Cardiac fibroblast (primary cell): ENCODE measurements around the gene KIN.
"Not testable (repeated sequence)": the region's sequence is repeated elsewhere in the genome, so short reads cannot be mapped to it uniquely, and the experiment has no call there.

Source experiments
- DNase-seq, 2 donors: peaks; one replicate each; pipeline versions ENCODE4 v3.0.0 to v3.0.0-alpha.2; 2010; ENCODE audit warnings: low read depth in 2 of 2
- H3K4me3 ChIP-seq, 2 donors: replicated peaks in 1 of 2; 1 replicate in 1 of 2; 2 replicates in 1 of 2; pipeline ENCODE4 v1.5.1; 2011; ENCODE audit warnings: low read depth in 2 of 2, low read length in 2 of 2, mild to moderate bottlenecking in 2 of 2, moderate library complexity in 1 of 2
- TF ChIP-seq, protein P1 (sequence below): IDR thresholded peaks from one replicate; pipeline ENCODE4 v1.5.1; 2011; ENCODE audit warnings: low read depth, mild to moderate bottlenecking, low read length, inconsistent platforms

Gene KIN

DNA sequence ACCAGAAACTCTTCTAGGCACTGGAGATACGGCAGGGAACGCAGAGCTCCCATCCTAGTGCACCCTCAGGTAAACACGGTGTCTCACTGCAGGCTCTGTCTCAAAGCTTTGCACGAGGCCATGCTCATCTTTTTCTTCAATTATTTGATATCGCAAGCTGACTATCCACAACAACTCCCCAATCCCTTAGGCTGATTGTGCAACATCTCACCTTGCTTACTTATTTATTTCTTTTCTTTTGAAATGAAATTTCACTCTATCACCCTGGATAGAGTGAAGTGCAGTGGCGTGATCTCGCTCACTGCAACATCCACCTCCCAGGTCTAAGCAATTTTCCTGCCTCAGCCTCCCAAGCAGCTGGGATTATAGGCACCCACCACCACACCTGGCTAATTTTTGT lies 72.3 kb downstream of the KIN start:
- TF ChIP-seq, protein P1, sequence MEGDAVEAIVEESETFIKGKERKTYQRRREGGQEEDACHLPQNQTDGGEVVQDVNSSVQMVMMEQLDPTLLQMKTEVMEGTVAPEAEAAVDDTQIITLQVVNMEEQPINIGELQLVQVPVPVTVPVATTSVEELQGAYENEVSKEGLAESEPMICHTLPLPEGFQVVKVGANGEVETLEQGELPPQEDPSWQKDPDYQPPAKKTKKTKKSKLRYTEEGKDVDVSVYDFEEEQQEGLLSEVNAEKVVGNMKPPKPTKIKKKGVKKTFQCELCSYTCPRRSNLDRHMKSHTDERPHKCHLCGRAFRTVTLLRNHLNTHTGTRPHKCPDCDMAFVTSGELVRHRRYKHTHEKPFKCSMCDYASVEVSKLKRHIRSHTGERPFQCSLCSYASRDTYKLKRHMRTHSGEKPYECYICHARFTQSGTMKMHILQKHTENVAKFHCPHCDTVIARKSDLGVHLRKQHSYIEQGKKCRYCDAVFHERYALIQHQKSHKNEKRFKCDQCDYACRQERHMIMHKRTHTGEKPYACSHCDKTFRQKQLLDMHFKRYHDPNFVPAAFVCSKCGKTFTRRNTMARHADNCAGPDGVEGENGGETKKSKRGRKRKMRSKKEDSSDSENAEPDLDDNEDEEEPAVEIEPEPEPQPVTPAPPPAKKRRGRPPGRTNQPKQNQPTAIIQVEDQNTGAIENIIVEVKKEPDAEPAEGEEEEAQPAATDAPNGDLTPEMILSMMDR, result no peak
- no peak overlapping the region for H3K4me3 ChIP-seq
- DNase-seq, result no peak

DNA sequence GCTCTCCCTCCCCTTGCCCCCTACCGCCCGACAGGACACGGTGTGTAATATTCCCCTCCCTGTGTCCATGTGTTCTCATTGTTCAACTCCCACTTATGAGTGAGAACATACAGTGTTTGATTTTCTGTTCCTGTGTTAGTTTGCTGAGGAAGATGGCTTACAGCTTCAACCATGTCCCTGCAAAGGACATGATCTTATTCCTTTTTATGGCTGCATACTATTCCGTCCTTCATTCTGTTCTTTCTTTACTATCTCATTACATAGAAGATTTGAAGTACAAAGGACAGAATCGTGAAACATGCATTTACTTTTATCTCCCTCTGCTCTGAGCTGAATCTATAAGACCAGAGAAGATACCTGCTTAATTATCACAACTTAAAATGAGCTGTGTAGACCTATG lies 76.7 kb downstream of the KIN start:
- H3K4me3 ChIP-seq, DNase-seq: not testable (repeated sequence)

DNA sequence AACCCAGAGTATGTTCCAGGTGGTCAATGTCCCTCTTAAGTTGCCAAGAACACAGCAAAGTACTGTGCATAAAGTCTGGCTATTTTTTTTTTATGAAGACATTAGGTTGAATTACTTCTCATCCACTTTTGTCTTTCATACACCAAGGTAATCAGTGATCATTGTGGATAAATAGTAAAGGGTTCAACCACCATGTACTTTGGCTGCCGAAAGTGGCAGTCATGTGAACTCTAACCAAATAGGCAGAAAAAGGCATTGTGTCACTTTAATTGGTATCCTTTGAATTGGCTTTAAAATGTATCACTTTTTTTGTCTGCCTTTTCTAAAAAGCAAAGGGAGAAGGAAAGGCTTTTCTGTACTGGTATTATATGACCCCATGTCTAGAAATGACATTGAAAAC lies 77.3 kb downstream of the KIN start:
- no peak overlapping the region for H3K4me3 ChIP-seq
- no peak for DNase-seq
- TF ChIP-seq, protein P1, result no peak

DNA sequence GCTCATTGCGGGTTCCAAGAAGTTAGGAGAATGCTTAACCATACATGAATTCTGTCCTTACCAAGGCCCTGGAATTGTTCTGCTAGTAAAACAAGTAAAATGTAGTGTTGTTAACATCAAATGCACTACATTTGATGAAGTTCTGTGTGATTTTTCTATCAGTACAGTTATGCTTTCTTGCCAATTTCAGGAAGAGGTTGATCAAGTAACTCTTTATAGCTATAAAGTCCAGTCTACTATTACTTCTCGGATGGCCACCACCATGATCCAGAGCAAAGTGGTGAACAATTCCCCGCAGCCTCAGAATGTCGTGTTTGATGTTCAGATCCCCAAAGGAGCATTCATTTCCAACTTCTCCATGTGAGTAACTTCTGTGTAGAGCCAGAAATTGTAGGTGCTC lies 79.0 kb downstream of the KIN start:
- no peak for DNase-seq
- no peak overlapping the region for H3K4me3 ChIP-seq
- TF ChIP-seq, protein P1, result no peak

DNA sequence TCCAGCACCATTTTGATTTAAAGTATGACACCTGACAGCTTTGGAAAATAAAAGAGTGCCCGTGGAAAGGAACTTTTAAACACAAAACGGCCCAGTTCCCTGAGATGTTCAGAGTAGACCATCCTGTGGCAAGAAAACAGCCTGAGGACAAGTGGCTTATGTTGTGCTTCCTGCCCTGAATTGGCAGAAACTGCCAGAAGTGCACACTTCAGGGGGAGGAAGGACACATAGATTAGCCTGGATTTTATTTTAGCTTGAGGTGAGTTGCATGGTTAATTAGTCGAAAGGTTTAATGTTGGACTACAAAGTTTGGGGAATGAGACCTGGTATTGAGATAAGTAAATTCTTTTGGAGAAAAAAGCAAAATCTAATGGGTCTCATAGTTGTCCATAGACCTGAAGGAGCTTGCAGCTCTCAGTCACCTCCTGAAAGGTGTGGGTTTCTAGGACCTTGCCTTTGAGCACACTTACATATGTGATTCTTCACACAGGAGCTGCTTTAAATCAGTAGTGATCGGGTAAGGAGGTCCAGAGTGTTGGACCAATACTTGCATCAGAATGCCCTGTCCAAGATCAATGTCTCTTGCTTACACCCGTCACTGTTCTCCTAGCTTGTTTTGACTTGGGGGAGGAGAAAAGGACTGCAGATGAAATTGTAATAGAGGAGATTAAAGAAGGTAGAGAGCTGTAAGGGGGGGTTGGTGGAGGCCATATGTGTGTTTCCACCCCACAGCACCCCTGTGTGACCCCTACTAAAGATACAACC lies 79.8 kb downstream of the KIN start:
- no peak overlapping the region for H3K4me3 ChIP-seq
- TF ChIP-seq, protein P1, result no peak
- DNase-seq, result no peak

DNA sequence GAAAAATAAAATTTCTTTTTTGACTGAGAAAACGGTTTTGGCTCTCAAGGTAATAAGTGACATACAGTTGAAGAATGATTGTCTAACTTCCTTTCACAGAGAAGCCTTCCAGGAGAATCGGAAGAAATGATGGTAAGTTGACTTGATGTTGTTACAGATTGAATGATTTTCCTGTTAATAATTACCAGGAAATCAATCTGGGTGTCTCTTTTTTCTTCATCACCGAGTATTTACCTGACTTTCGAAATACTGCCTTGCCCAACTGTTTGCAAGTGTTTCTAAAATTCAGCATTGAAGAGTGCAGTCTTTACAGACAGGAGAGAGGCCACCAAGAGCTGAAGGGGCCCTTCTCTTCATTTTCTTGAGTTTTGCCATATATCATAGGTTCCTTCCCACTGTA lies 80.7 kb downstream of the KIN start:
- TF ChIP-seq, protein P1, result no peak
- DNase-seq, result no peak
- H3K4me3 ChIP-seq, result no peak overlapping the region

DNA sequence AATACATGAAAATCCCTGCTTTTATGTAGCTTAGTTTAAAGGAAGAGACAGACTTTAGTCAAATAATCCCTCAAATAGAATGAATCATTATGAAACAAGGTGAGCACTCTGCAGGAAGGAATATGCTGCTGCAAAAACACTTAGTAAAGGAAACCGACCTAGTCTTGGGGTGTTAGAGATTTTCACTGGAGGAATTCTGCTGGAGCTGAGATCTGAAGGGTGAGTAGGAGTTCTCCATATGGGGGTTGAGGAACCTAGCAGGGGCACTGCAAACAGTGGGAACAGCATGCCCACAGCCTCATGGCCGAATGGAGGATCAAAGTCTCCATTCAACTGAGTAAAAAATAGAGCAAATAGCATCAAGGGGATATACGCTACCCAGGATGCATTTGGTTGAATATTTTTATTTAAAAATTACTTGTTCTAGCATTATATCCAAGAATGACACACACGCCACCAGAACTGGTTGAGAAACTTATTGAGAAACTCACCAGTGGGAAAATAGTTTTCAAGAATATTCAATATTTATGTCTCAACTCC lies 81.2 kb downstream of the KIN start:
- DNase-seq, result no peak
- TF ChIP-seq, protein P1, result no peak
- H3K4me3 ChIP-seq, result no peak overlapping the region
